ENCODE measurements around the gene HOXA4.

Gene HOXA4

DNA sequence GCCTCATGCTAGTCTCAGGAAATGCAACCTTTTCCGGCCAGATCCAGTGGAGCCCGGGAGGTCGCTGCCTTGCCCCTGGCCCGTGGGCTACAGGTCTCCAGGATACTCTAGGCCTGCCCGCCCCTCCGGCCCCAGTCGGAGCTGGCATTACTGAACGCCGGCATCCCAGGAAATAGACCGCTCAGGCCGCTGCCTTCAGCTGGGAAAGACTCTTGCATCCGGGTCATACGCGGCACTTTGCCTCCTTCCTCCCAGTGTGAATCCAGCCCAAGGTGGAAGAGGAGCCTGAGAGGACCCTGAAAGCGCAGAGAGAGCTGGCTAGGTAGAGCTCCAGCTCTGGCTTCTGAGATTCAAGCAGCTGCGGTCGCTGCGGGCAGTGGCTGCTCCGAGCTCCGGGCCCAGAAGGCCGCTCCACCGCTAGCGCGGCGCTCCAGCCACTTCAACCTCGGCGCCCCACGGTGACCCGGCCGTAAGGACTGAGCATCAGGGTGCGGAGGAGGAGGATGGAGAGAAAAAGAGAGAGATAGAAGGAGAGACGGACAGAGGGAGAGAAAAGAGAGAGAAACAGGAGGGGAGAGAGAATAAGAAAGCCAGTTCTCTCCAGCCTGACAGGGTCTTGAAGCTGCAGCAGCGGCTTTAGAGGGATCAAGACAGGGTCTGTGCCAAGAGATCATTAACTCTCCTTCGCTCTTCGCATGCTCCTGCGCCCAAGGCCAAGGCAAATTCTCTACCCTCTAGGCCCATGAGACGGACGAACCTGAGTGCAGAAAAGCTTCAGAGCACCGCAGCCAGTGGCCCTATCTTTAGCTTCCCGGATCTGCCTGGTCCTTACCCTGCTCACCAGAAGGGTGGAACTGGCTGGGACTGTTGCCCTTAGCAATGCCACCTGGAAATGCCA is 45.3 kb upstream of the HOXA4 start:
- Histone ChIP-seq H4K8ac (ENCODE audit: low read length) (no peak overlapping the region), H2AK5ac (ENCODE audit: low read length, severe bottlenecking) (no peak overlapping the region), H3K79me1 (replicated peaks; ENCODE audit: low read length, poor library complexity, severe bottlenecking) (no peaks in the 10 kb centered on the region), H2BK5ac (ENCODE audit: low read depth, low read length, poor library complexity, severe bottlenecking) (peak overlapping the region; percentile 20), H3K4me3 (ENCODE audit: insufficient read depth in 1 of 2, low read depth in 1 of 2, low read length in 2 of 2) (peak overlapping the region; percentile 61 to 92), H3K27me3 (ENCODE audit: control insufficient read depth in 1 of 2, insufficient read depth in 1 of 2, low read length in 2 of 2) (peaks cover 0 to 8% of the 10 kb centered on the region in 2 experiments), H3K36me3 (ENCODE audit: control insufficient read depth in 1 of 2, insufficient read depth in 2 of 2, low read depth in 1 of 2, low read length in 2 of 2) (peaks cover 4 to 55% of the 10 kb centered on the region in 2 experiments), H2BK12ac (ENCODE audit: low read length in 2 of 2) (no peak overlapping the region), H2BK120ac (ENCODE audit: low read depth, low read length) (no peak overlapping the region), H3K9me3 (ENCODE audit: control insufficient read depth, low read length) (no peaks in the 10 kb centered on the region), H3K23ac (ENCODE audit: low read length in 2 of 2) (no peak overlapping the region), H2BK15ac (ENCODE audit: low read depth, poor library complexity, severe bottlenecking) (no peak overlapping the region), H3K4me1 (ENCODE audit: control insufficient read depth, insufficient read depth, low read depth, low read length) (peaks cover 7% of the 10 kb centered on the region), H3K4ac (ENCODE audit: low read depth in 1 of 2, low read length in 2 of 2) (no peak overlapping the region), H3K4me2 (ENCODE audit: low read length, poor library complexity, severe bottlenecking) (peak overlapping the region; percentile 60), H4K91ac (ENCODE audit: low read length) (no peak overlapping the region), H3K27ac (ENCODE audit: low read length, poor library complexity, severe bottlenecking) (peak overlapping the region; percentile 71), H3K14ac (ENCODE audit: low read length in 2 of 2) (no peak overlapping the region), H3K9ac (ENCODE audit: low read length) (peak overlapping the region; percentile 90), H3K18ac (ENCODE audit: low read depth in 1 of 2, low read length in 2 of 2) (peak overlapping the region in 1 of 2 experiments; percentile 18), H2AFZ (ENCODE audit: low read depth, low read length) (no peak overlapping the region)
- DNase-seq = no peak
- 51% methylated on average over 40 of the region's 40 CpGs for WGBS

DNA sequence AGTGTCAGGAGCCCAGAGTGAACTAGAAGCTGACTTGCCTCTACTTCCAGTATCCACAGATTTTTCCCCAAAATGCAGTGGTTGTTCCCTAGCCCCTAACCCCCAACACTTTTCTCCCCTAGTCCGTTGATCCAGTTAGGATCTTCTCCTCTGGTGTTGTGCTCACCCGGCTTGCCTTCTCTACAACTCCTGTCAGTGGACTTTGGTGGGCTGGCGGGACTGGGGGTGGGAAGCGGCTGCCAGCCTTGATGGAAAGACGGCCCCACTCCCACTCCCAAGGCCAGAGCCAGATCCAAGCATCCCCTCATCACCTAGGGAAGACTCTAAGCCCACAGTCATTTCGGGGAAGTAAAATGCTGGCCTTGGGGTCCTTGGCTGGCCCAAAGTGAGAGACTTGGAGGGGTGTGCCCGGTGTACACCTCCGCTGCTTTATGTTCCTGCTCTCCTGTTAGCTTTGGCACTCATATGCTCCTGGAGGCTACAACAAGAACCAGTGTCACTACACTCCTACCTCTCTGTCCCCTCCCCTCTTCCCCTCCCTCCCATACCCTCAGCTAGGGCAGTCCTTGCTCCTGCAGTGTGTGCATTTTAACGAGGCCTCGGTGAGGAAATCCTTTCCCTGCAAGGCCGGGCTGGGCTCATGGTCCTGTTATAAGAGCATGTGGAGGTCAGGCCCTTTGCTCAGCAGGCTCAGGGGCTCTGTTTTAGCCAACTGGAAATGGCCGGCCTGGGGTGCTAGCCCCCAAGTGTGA is 44.5 kb upstream of the HOXA4 start:
- no peak overlapping the region for H2BK120ac ChIP-seq (ENCODE audit: low read depth, low read length)
- H3K27me3 ChIP-seq (ENCODE audit: control insufficient read depth in 1 of 2, insufficient read depth in 1 of 2, low read length in 2 of 2) = peaks cover 0 to 8% of the 10 kb centered on the region in 2 experiments
- no peaks in the 10 kb centered on the region for H3K79me1 ChIP-seq (replicated peaks; ENCODE audit: low read length, poor library complexity, severe bottlenecking)
- DNase-seq = no peak
- no peak overlapping the region for H3K23ac ChIP-seq (ENCODE audit: low read length in 2 of 2)
- peaks cover 4 to 56% of the 10 kb centered on the region in 2 experiments for H3K36me3 ChIP-seq (ENCODE audit: control insufficient read depth in 1 of 2, insufficient read depth in 2 of 2, low read depth in 1 of 2, low read length in 2 of 2)
- H3K4me1 ChIP-seq (ENCODE audit: control insufficient read depth, insufficient read depth, low read depth, low read length) = no peaks in the 10 kb centered on the region
- peak overlapping the region in 1 of 2 experiments; percentile 18 for H3K18ac ChIP-seq (ENCODE audit: low read depth in 1 of 2, low read length in 2 of 2)
- peak overlapping the region; percentile 90 for H3K9ac ChIP-seq (ENCODE audit: low read length)
- H2BK5ac ChIP-seq (ENCODE audit: low read depth, low read length, poor library complexity, severe bottlenecking) = no peak overlapping the region
- WGBS = 61% methylated on average over 12 of the region's 12 CpGs
- no peak overlapping the region for H2BK12ac ChIP-seq (ENCODE audit: low read length in 2 of 2)
- H4K8ac ChIP-seq (ENCODE audit: low read length) = no peak overlapping the region
- peak overlapping the region; percentile 60 for H3K4me2 ChIP-seq (ENCODE audit: low read length, poor library complexity, severe bottlenecking)
- no peak overlapping the region for H3K14ac ChIP-seq (ENCODE audit: low read length in 2 of 2)
- no peaks in the 10 kb centered on the region for H3K9me3 ChIP-seq (ENCODE audit: control insufficient read depth, low read length)
- no peak overlapping the region for H2AFZ ChIP-seq (ENCODE audit: low read depth, low read length)
- no peak overlapping the region for H2BK15ac ChIP-seq (ENCODE audit: low read depth, poor library complexity, severe bottlenecking)
- H3K4ac ChIP-seq (ENCODE audit: low read depth in 1 of 2, low read length in 2 of 2) = no peak overlapping the region
- peak overlapping the region; percentile 61 to 92 for H3K4me3 ChIP-seq (ENCODE audit: insufficient read depth in 1 of 2, low read depth in 1 of 2, low read length in 2 of 2)
- no peak overlapping the region for H2AK5ac ChIP-seq (ENCODE audit: low read length, severe bottlenecking)
- H3K27ac ChIP-seq (ENCODE audit: low read length, poor library complexity, severe bottlenecking) = peak overlapping the region; percentile 71
- H4K91ac ChIP-seq (ENCODE audit: low read length) = no peak overlapping the region

DNA sequence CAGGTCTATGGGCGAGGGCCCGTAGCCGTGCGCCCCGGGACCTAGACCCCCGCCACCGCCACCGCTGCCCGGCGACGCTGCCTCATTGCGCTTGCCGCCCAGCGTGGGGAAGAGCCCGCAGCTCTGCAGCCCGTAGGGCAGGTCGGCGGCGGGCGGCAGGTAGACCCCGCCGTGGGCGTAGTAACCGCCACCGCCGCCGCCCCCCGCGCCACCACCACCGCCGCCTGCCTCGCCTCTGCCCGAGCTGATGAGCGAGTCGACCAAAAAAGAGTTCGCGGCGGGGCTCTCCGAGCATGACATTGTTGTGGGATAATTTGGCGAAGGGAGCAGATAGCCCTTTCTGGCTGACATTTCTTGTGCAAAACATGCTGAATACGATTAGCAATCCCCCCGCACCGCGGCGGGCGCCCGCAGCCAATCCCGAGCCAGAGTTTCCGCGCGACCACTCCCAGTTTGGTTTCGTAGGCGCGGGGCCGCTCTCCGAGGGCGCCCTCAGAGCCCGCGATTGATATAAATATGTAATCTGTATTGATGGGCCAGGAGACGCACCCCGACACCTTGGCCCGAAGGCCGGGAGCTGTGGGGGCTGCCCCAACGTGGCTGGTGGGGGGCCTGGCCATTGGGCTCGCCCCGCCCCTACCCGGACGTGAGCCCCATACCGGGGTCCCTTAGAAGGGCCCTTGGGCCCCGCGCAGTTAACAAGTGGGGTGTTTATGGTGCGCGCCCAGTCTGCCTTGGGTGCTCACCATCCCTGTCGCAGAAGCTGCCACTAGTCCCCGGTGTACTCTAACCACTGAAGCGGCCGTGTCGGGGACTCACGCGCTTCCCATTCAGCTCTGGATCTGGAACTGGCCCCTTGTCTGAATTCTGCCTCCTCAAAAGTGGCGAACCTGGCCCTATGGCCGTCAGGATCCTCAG is 43.7 kb upstream of the HOXA4 start, which contains the start of gene HOXA10:
TSS of gene HOXA10 (minus strand) at position 365 of the 918 bp plus-strand sequence. CDS start at position 351, 14 bp downstream.
- Histone ChIP-seq H3K9me3 (ENCODE audit: control insufficient read depth, low read length) (no peaks in the 10 kb centered on the region), H3K4me3 (ENCODE audit: insufficient read depth in 1 of 2, low read depth in 1 of 2, low read length in 2 of 2) (peak within 1 kb of the TSS; percentile 61 to 92), H3K9ac (ENCODE audit: low read length) (peak within 1 kb of the TSS; percentile 90), H2BK15ac (ENCODE audit: low read depth, poor library complexity, severe bottlenecking) (peak within 1 kb of the TSS; percentile 91), H3K27ac (ENCODE audit: low read length, poor library complexity, severe bottlenecking) (peak within 1 kb of the TSS; percentile 85), H4K91ac (ENCODE audit: low read length) (peak within 1 kb of the TSS; percentile 89), H2AFZ (ENCODE audit: low read depth, low read length) (no peak within 1 kb of the TSS), H3K4ac (ENCODE audit: low read depth in 1 of 2, low read length in 2 of 2) (peak within 1 kb of the TSS; percentile 54 to 82), H3K18ac (ENCODE audit: low read depth in 1 of 2, low read length in 2 of 2) (peak within 1 kb of the TSS; percentile 90 to 91), H2AK5ac (ENCODE audit: low read length, severe bottlenecking) (no peak within 1 kb of the TSS), H2BK120ac (ENCODE audit: low read depth, low read length) (peak within 1 kb of the TSS; percentile 96), H3K79me1 (replicated peaks; ENCODE audit: low read length, poor library complexity, severe bottlenecking) (no peaks in the 10 kb centered on the region), H3K4me2 (ENCODE audit: low read length, poor library complexity, severe bottlenecking) (peak within 1 kb of the TSS; percentile 60), H4K8ac (ENCODE audit: low read length) (peak within 1 kb of the TSS; percentile 95), H3K27me3 (ENCODE audit: control insufficient read depth in 1 of 2, insufficient read depth in 1 of 2, low read length in 2 of 2) (peaks cover 0 to 8% of the 10 kb centered on the region in 2 experiments), H2BK5ac (ENCODE audit: low read depth, low read length, poor library complexity, severe bottlenecking) (peak within 1 kb of the TSS; percentile 88), H3K36me3 (ENCODE audit: control insufficient read depth in 1 of 2, insufficient read depth in 2 of 2, low read depth in 1 of 2, low read length in 2 of 2) (peaks cover 4 to 63% of the 10 kb centered on the region in 2 experiments), H3K14ac (ENCODE audit: low read length in 2 of 2) (peak within 1 kb of the TSS; percentile 15 to 80), H3K4me1 (ENCODE audit: control insufficient read depth, insufficient read depth, low read depth, low read length) (no peaks in the 10 kb centered on the region), H2BK12ac (ENCODE audit: low read length in 2 of 2) (peak within 1 kb of the TSS; percentile 42 to 83), H3K23ac (ENCODE audit: low read length in 2 of 2) (peak within 1 kb of the TSS; percentile 74 to 95)
- DNase-seq = no peak
- WGBS = 17% methylated on average over 82 of the region's 82 CpGs
